Type B pancreatic cell (in vitro differentiated cells): ENCODE data around the gene CCDC117. TPM values are rescaled to one million over a fixed set of nuclear protein-coding genes. Genes with fewer than 3 reads are reported as not detected.

Experiments
- DNase-seq: peaks from one replicate; pipeline ENCODE4 v3.0.0; 2021; ENCODE audit warnings: mixed read lengths; ENCODE audit not compliant: unreplicated experiment; ENCODE audit errors: extremely low spot score
- H3K27ac Mint-ChIP-seq: 2 replicates; pipeline ENCODE4 v1.8.0; 2021; ENCODE audit warnings: mild to moderate bottlenecking, mixed read lengths
- H3K27me3 Mint-ChIP-seq: 2 replicates; pipeline ENCODE4 v1.8.0; 2021; ENCODE audit warnings: mixed read lengths
- H3K36me3 Mint-ChIP-seq: 2 replicates; pipeline ENCODE4 v1.8.0; 2021; ENCODE audit warnings: mixed read lengths
- H3K4me1 Mint-ChIP-seq: one replicate; pipeline ENCODE4 v1.8.0; 2021; ENCODE audit warnings: mixed read lengths; ENCODE audit not compliant: unreplicated experiment
- H3K4me3 Mint-ChIP-seq: 2 replicates; pipeline ENCODE4 v1.8.0; 2021; ENCODE audit warnings: mild to moderate bottlenecking, mixed read lengths
- H3K9me3 Mint-ChIP-seq: 2 replicates; pipeline ENCODE4 v1.8.0; 2021; ENCODE audit warnings: mixed read lengths
- CTCF ChIP-seq: fragments of 200-600 bp; sonication (generic); conservative IDR thresholded peaks from 2 replicates; pipeline ENCODE4 v1.5.0; 2021; ENCODE audit warnings: antibody characterized with exemption, mild to moderate bottlenecking
- total RNA-seq: library from RNA; stranded (reverse); gene quantifications from 2 replicates; pipeline ENCODE4 v1.2.1, GENCODE V29; 2021; ENCODE audit warnings: low replicate concordance

Gene CCDC117
- total RNA-seq, 1 donor from 2014 or later = 40.8 TPM

GRCh38 chr22:28812516-28812915 is 40.0 kb downstream of the CCDC117 start:
- Mint-ChIP-seq H3K4me3 (no peak overlapping the region), H3K27me3 (no peaks in the 10 kb centered on the region), H3K9me3 (no peaks in the 10 kb centered on the region), H3K27ac (no peak overlapping the region), H3K4me1 (peaks cover 34% of the 10 kb centered on the region), H3K36me3 (peaks cover 3% of the 10 kb centered on the region)
- DNase-seq = no peak
- TF ChIP-seq CTCF = no peak

- Mint-ChIP-seq H3K36me3 (no peaks in the 10 kb centered on the region), H3K27ac (peak overlapping the region; percentile 55), H3K27me3 (no peaks in the 10 kb centered on the region), H3K4me1 (peaks cover 43% of the 10 kb centered on the region), H3K9me3 (no peaks in the 10 kb centered on the region), H3K4me3 (peak overlapping the region; percentile 48)
- DNase-seq = no peak
- no peak for TF ChIP-seq CTCF
Measured at GRCh38 chr22:28813772-28814518, 41.5 kb downstream of the CCDC117 start.

- peaks cover 39% of the 10 kb centered on the region for H3K4me1 Mint-ChIP-seq
- H3K27ac Mint-ChIP-seq = peak overlapping the region; percentile 12
- no peaks in the 10 kb centered on the region for H3K9me3 Mint-ChIP-seq
- H3K4me3 Mint-ChIP-seq = no peak overlapping the region
- no peaks in the 10 kb centered on the region for H3K27me3 Mint-ChIP-seq
- no peaks in the 10 kb centered on the region for H3K36me3 Mint-ChIP-seq
- TF ChIP-seq CTCF = no peak
- no peak for DNase-seq
Measured at GRCh38 chr22:28815111-28815510, 42.6 kb downstream of the CCDC117 start.

- no peaks in the 10 kb centered on the region for H3K27me3 Mint-ChIP-seq
- H3K4me3 Mint-ChIP-seq = no peak overlapping the region
- H3K9me3 Mint-ChIP-seq = no peaks in the 10 kb centered on the region
- no peak for TF ChIP-seq CTCF
- no peak for DNase-seq
- H3K36me3 Mint-ChIP-seq = no peaks in the 10 kb centered on the region
- peaks cover 39% of the 10 kb centered on the region for H3K4me1 Mint-ChIP-seq
- H3K27ac Mint-ChIP-seq = peak overlapping the region; percentile 12
Measured at GRCh38 chr22:28815729-28816128, 43.2 kb downstream of the CCDC117 start.

GRCh38 chr22:28817064-28817463 is 44.6 kb downstream of the CCDC117 start:
- TF ChIP-seq CTCF = no peak
- Mint-ChIP-seq H3K36me3 (no peaks in the 10 kb centered on the region), H3K4me1 (peaks cover 34% of the 10 kb centered on the region), H3K4me3 (no peak overlapping the region), H3K9me3 (no peaks in the 10 kb centered on the region), H3K27me3 (no peaks in the 10 kb centered on the region), H3K27ac (no peak overlapping the region)
- DNase-seq = no peak
